MM.1S (cell line): ENCODE results near the gene PLD1.

ENCODE experiments used
- EZH2 ChIP-seq: fragments of 300-600 bp; sonication (generic); optimal IDR thresholded peaks from 2 replicates; pipeline ENCODE3; 2017; ENCODE audit warnings: low read depth, mild to moderate bottlenecking, antibody characterized with exemption, low read length, mixed read lengths
- EZH2phosphoT487 ChIP-seq: fragments of 300-600 bp; sonication (generic); IDR thresholded peaks from 2 replicates; pipeline ENCODE4 v1.6.1; 2018; ENCODE audit warnings: antibody characterized with exemption, low read length
- TF ChIP-seq, protein P1 (sequence below): fragments of 300-600 bp; sonication (generic); IDR thresholded peaks from 2 replicates; pipeline ENCODE4 v1.5.1; 2016; ENCODE audit warnings: antibody characterized with exemption, low read length, mixed read lengths

DNA sequence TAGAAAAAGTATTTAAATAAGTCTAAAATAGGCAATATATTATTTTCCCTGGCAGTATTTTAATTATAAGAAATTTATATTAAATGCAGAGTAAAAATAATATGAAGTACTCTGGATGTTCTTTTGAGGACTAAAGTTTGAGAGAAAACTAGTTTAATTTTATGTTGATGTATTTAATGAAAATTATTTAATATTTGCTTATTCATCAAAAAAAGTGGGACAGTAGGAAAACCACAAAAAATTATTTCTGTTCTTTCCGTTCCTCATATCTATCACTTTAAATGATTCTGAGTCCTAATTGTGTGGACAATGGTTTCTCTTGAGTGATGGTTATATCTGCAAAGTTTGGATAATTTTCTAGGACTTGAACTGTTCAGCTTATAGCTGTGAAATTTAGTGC, 202.8 kb downstream of the PLD1 start:
- TF ChIP-seq, protein P1, sequence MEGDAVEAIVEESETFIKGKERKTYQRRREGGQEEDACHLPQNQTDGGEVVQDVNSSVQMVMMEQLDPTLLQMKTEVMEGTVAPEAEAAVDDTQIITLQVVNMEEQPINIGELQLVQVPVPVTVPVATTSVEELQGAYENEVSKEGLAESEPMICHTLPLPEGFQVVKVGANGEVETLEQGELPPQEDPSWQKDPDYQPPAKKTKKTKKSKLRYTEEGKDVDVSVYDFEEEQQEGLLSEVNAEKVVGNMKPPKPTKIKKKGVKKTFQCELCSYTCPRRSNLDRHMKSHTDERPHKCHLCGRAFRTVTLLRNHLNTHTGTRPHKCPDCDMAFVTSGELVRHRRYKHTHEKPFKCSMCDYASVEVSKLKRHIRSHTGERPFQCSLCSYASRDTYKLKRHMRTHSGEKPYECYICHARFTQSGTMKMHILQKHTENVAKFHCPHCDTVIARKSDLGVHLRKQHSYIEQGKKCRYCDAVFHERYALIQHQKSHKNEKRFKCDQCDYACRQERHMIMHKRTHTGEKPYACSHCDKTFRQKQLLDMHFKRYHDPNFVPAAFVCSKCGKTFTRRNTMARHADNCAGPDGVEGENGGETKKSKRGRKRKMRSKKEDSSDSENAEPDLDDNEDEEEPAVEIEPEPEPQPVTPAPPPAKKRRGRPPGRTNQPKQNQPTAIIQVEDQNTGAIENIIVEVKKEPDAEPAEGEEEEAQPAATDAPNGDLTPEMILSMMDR = no peak
- TF ChIP-seq EZH2phosphoT487 = no peak
- no peak for TF ChIP-seq EZH2
